Neutrophil (primary cell): ENCODE results near the gene CMTM6.

Experiments used
- H3K27ac ChIP-seq: fragments of 200-600 bp; sonication (generic); 2 replicates; pipeline ENCODE4 v1.5.1; 2016; ENCODE audit warnings: mild to moderate bottlenecking, moderate library complexity
- H3K27me3 ChIP-seq: fragments of 200-600 bp; sonication (generic); 2 replicates; pipeline ENCODE4 v1.6.0; 2016; ENCODE audit warnings: mild to moderate bottlenecking
- H3K36me3 ChIP-seq: fragments of 200-600 bp; sonication (generic); 2 replicates; pipeline ENCODE4 v1.5.1; 2017
- H3K4me1 ChIP-seq, 2 experiments: fragments of 200-600 bp in 1 of 2; sonication (generic) in 1 of 2; 1 replicate in 1 of 2; 2 replicates in 1 of 2; pipeline versions ENCODE4 v1.5.1 to v1.6.1; 2013 to 2016; ENCODE audit warnings: low read depth in 1 of 2, low read length in 1 of 2, mild to moderate bottlenecking in 1 of 2, moderate library complexity in 1 of 2; ENCODE audit not compliant: control insufficient read depth in 1 of 2, insufficient read depth in 1 of 2
- H3K4me3 ChIP-seq, 2 experiments: fragments of 200-600 bp in 1 of 2; sonication (generic) in 1 of 2; 1 replicate in 1 of 2; 2 replicates in 1 of 2; pipeline ENCODE4 v1.5.1; 2013 to 2016; ENCODE audit warnings: low read depth in 1 of 2, low read length in 1 of 2, mild to moderate bottlenecking in 1 of 2, moderate library complexity in 1 of 2
- H3K9me3 ChIP-seq: fragments of 200-600 bp; sonication (generic); 2 replicates; pipeline ENCODE4 v1.5.1; 2016
- CTCF ChIP-seq: fragments of 200-600 bp; sonication (generic); IDR thresholded peaks from 2 replicates; pipeline ENCODE4 v1.5.1; 2016; ENCODE audit warnings: antibody characterized with exemption

Gene CMTM6

GRCh38 chr3:32455609-32456428, 46.8 kb downstream of the CMTM6 start:
- Histone ChIP-seq H3K27me3 (no peaks in the 10 kb centered on the region), H3K4me1 (peaks cover 45 to 52% of the 10 kb centered on the region in 2 experiments), H3K9me3 (no peaks in the 10 kb centered on the region), H3K4me3 (no peak overlapping the region), H3K36me3 (peaks cover 41% of the 10 kb centered on the region), H3K27ac (peak overlapping the region; percentile 89)
- no peak for TF ChIP-seq CTCF

- no peaks in the 10 kb centered on the region for H3K9me3 ChIP-seq
- TF ChIP-seq CTCF, result no peak
- H3K4me1 ChIP-seq, result peaks cover 36 to 43% of the 10 kb centered on the region in 2 experiments
- no peak overlapping the region for H3K4me3 ChIP-seq
- peaks cover 49% of the 10 kb centered on the region for H3K36me3 ChIP-seq
- H3K27ac ChIP-seq, result no peak overlapping the region
- no peaks in the 10 kb centered on the region for H3K27me3 ChIP-seq
Measured at GRCh38 chr3:32454731-32455608, 47.7 kb downstream of the CMTM6 start.

- TF ChIP-seq CTCF, result no peak
- Histone ChIP-seq H3K36me3 (peaks cover 54% of the 10 kb centered on the region), H3K4me3 (no peak overlapping the region), H3K9me3 (no peaks in the 10 kb centered on the region), H3K27ac (no peak overlapping the region), H3K27me3 (no peaks in the 10 kb centered on the region), H3K4me1 (peaks cover 31 to 42% of the 10 kb centered on the region in 2 experiments)
Measured at GRCh38 chr3:32454111-32454510, 48.5 kb downstream of the CMTM6 start.

GRCh38 chr3:32453346-32453745, 49.3 kb downstream of the CMTM6 start:
- peaks cover 37 to 43% of the 10 kb centered on the region in 2 experiments for H3K4me1 ChIP-seq
- TF ChIP-seq CTCF, result no peak
- no peak overlapping the region for H3K27ac ChIP-seq
- H3K36me3 ChIP-seq, result peaks cover 54% of the 10 kb centered on the region
- H3K4me3 ChIP-seq, result no peak overlapping the region
- no peaks in the 10 kb centered on the region for H3K27me3 ChIP-seq
- no peaks in the 10 kb centered on the region for H3K9me3 ChIP-seq

GRCh38 chr3:32452009-32452408, 50.6 kb downstream of the CMTM6 start:
- Histone ChIP-seq H3K36me3 (peaks cover 54% of the 10 kb centered on the region), H3K4me3 (no peak overlapping the region), H3K9me3 (no peaks in the 10 kb centered on the region), H3K4me1 (peaks cover 25 to 32% of the 10 kb centered on the region in 2 experiments), H3K27me3 (no peaks in the 10 kb centered on the region), H3K27ac (no peak overlapping the region)
- TF ChIP-seq CTCF, result no peak
